MCF 10A (cell line): Measurements from ENCODE around the gene CCDC93. TPM values are rescaled to one million over a fixed set of nuclear protein-coding genes. Genes with fewer than 3 reads are reported as not detected.

ENCODE experiments used
- Bru-seq: library from RNA; stranded (reverse); fragments of 400-500 nt; gene quantifications from one replicate; lab custom pipeline; 2021; lab: Mats Ljungman, UMichigan
- BruChase-seq, 2 experiments: library from RNA; stranded (reverse); fragments of 400-500 nt; gene quantifications; one replicate each; lab custom pipeline; 2021; lab: Mats Ljungman, UMichigan
- BruUV-seq: library from RNA; stranded (reverse); fragments of 400-500 nt; replicated peaks from 2 replicates; lab custom pipeline; 2021; lab: Mats Ljungman, UMichigan
- CTCF ChIA-PET: fragments of 300-600 bp; sonication (Branson Sonifier 250); formaldehyde crosslinking; extraction: SDS; loops from one replicate; lab custom pipeline; 2021; ENCODE audit warnings: antibody characterized with exemption, inconsistent platforms; lab: Yijun Ruan, JAX
- POLR2A ChIA-PET: fragments of 300-600, 350-650 bp; sonication (Branson Sonifier 250); formaldehyde crosslinking; extraction: SDS; loops from one replicate; lab custom pipeline; 2020; ENCODE audit warnings: antibody characterized with exemption, inconsistent platforms; lab: Yijun Ruan, JAX
- DNase-seq: peaks from one replicate; pipeline ENCODE4 v3.0.0-alpha.2; 2018; ENCODE audit not compliant: unreplicated experiment
- H3K27ac Mint-ChIP-seq: one replicate; pipeline ENCODE4 v1.8.0; 2022; ENCODE audit warnings: mild to moderate bottlenecking, low read depth, mixed read lengths; ENCODE audit not compliant: unreplicated experiment
- H3K27me3 Mint-ChIP-seq: one replicate; pipeline ENCODE4 v1.8.0; 2022; ENCODE audit warnings: mixed read lengths; ENCODE audit not compliant: insufficient read depth, unreplicated experiment
- H3K36me3 Mint-ChIP-seq: one replicate; pipeline ENCODE4 v1.8.0; 2022; ENCODE audit warnings: mild to moderate bottlenecking, moderate library complexity, mixed read lengths; ENCODE audit not compliant: insufficient read depth, unreplicated experiment
- H3K4me1 Mint-ChIP-seq: one replicate; pipeline ENCODE4 v1.8.0; 2022; ENCODE audit warnings: mixed read lengths; ENCODE audit not compliant: insufficient read depth, unreplicated experiment
- H3K4me3 Mint-ChIP-seq: one replicate; pipeline ENCODE4 v1.8.0; 2022; ENCODE audit warnings: mild to moderate bottlenecking, moderate library complexity, mixed read lengths; ENCODE audit not compliant: unreplicated experiment
- H3K9me3 Mint-ChIP-seq: one replicate; pipeline ENCODE4 v1.8.0; 2022; ENCODE audit warnings: mixed read lengths; ENCODE audit not compliant: unreplicated experiment
- CTCF ChIP-seq: fragments of 200-600 bp; IDR thresholded peaks from one replicate; pipeline ENCODE4 v1.8.0; 2022; ENCODE audit warnings: antibody characterized with exemption, mild to moderate bottlenecking; ENCODE audit not compliant: unreplicated experiment
- intact Hi-C: fragments of 100-400 bp; cut with micrococcal nuclease; formaldehyde crosslinking; loops from 2 replicates; pipeline ENCODE4 v1.14.1; 2022
- long read RNA-seq: library from polyadenylated mRNA; stranded (forward); transcript quantifications from one replicate; pipeline ENCODE4 v2.0.0, GENCODE V29; 2022
- total RNA-seq: library from RNA; stranded (reverse); gene quantifications from 2 replicates; pipeline ENCODE4 v1.2.3, GENCODE V29; 2022

CCDC93 gene
- total RNA-seq (37.8 and 44.9 TPM in 2 replicates), Bru-seq, nascent RNA (percentile 84 among the genes with signal in this experiment), BruChase-seq, experiment 1, labeled RNA remaining after a 6-hour chase (percentile 84 among the genes with signal in this experiment), BruChase-seq, experiment 2, labeled RNA remaining after a 2-hour chase (percentile 88 among the genes with signal in this experiment)
- long read RNA-seq, full-length matches to known transcripts, result 23 of 53 reads
- long read RNA-seq, partial matches to known transcripts, result 2 of 53 reads
- long read RNA-seq, other reads (novel, unspliced or antisense), result 28 of 53 reads

GRCh38 chr2:118013724-118014491 is at the start of gene CCDC93:
Gene CCDC93 (minus strand): TSS chr2:118014070. CDS start chr2:118013995, 75 bp downstream.
- no peaks in the 10 kb centered on the region for H3K9me3 Mint-ChIP-seq
- ChIA-PET CTCF (interaction anchor here (0.6 to 5.3 kb wide), 6 partner anchors 11 to 200 kb away, joined by 3 to 51 read pairs (median 5); partner anchors contain the start of gene DDX18), POLR2A (interaction anchor here (0.5 to 2.7 kb wide), 14 partner anchors 9 to 1743 kb away, joined by 3 to 18 read pairs (median 5); partner anchors contain the start of genes DDX18 and INSIG2)
- no peak for TF ChIP-seq CTCF
- intact Hi-C loops, result no loop called here
- no TSS peak for BruUV-seq
- H3K27me3 Mint-ChIP-seq, result no peaks in the 10 kb centered on the region
- DNase-seq, result peak; percentile 80
- H3K4me1 Mint-ChIP-seq, result peaks cover 33% of the 10 kb centered on the region
- H3K27ac Mint-ChIP-seq, result peak within 1 kb of the TSS; percentile 64
- peak within 1 kb of the TSS; percentile 83 for H3K4me3 Mint-ChIP-seq
- H3K36me3 Mint-ChIP-seq, result no peaks in the 10 kb centered on the region

- Mint-ChIP-seq H3K9me3 (no peaks in the 10 kb centered on the region), H3K4me1 (peaks cover 6% of the 10 kb centered on the region), H3K36me3 (no peaks in the 10 kb centered on the region), H3K4me3 (no peak overlapping the region), H3K27me3 (no peaks in the 10 kb centered on the region), H3K27ac (no peak overlapping the region)
- CTCF ChIA-PET, result interaction anchor here (0.5 to 9.6 kb wide), 18 partner anchors 10 to 804 kb away, joined by 3 to 164 read pairs (median 4); partner anchors contain the start of gene INSIG2
- DNase-seq, result no peak
- no TSS peak for BruUV-seq
- intact Hi-C loops, result no loop called here
- no peak for TF ChIP-seq CTCF
- POLR2A ChIA-PET, result interaction anchor here (0.7 to 1.7 kb wide), 3 partner anchors 9 to 30 kb away, joined by 3 to 4 read pairs (median 4); no protein-coding TSS in a partner anchor
Measured at GRCh38 chr2:118062669-118063068, 48.8 kb upstream of the CCDC93 start.

- no peak overlapping the region for H3K27ac Mint-ChIP-seq
- ChIA-PET POLR2A (interaction anchor here (0.7 to 1.7 kb wide), 3 partner anchors 8 to 29 kb away, joined by 3 to 4 read pairs (median 4); no protein-coding TSS in a partner anchor), CTCF (interaction anchor here (0.6 to 9.6 kb wide), 19 partner anchors 10 to 804 kb away, joined by 3 to 164 read pairs (median 4); partner anchors contain the start of gene INSIG2)
- intact Hi-C loops, result no loop called here
- DNase-seq, result no peak
- no TSS peak for BruUV-seq
- H3K4me1 Mint-ChIP-seq, result peaks cover 6% of the 10 kb centered on the region
- no peaks in the 10 kb centered on the region for H3K36me3 Mint-ChIP-seq
- H3K27me3 Mint-ChIP-seq, result no peaks in the 10 kb centered on the region
- no peak overlapping the region for H3K4me3 Mint-ChIP-seq
- TF ChIP-seq CTCF, result no peak
- no peaks in the 10 kb centered on the region for H3K9me3 Mint-ChIP-seq
Measured at GRCh38 chr2:118062048-118062447, 48.2 kb upstream of the CCDC93 start.
